GM12801 (cell line): Measurements from ENCODE around the gene FBXO31.

Experiments used
- CTCF ChIP-seq: IDR thresholded peaks from one replicate; pipeline ENCODE4 v1.5.1; 2011; ENCODE audit warnings: control low read depth; ENCODE audit not compliant: insufficient read length; ENCODE audit errors: extremely low read depth

Gene FBXO31

GRCh38 chr16:87367529-87367928 lies 16.0 kb downstream of the FBXO31 start:
- TF ChIP-seq CTCF, result no peak

- TF ChIP-seq CTCF, result no peak
Observed at GRCh38 chr16:87366930-87367329, 16.6 kb downstream of the FBXO31 start.

- TF ChIP-seq CTCF, result no peak
Observed at GRCh38 chr16:87366288-87366687, 17.3 kb downstream of the FBXO31 start.

GRCh38 chr16:87365021-87365713 lies 18.4 kb downstream of the FBXO31 start:
- no peak for TF ChIP-seq CTCF

GRCh38 chr16:87363771-87364455 lies 19.7 kb downstream of the FBXO31 start:
- no peak for TF ChIP-seq CTCF

- TF ChIP-seq CTCF, result no peak
Observed at GRCh38 chr16:87361916-87362619, 21.5 kb downstream of the FBXO31 start.

GRCh38 chr16:87360862-87361610 lies 22.5 kb downstream of the FBXO31 start:
- no peak for TF ChIP-seq CTCF
